Kasumi-1 (cell line): ENCODE measurements around the gene LMX1B.

ENCODE experiments used
- DNase-seq, 2 experiments: peaks; one replicate each; lab custom pipeline; 2025; lab: John Stamatoyannopoulos, UW

Gene LMX1B

GRCh38 chr9:126604059-126605055 is 9.4 kb upstream of the LMX1B start:
- DNase-seq: no peak

GRCh38 chr9:126605792-126606482 is 7.8 kb upstream of the LMX1B start:
- DNase-seq: no peak

- no peak for DNase-seq
Measured at GRCh38 chr9:126606483-126606870, 7.3 kb upstream of the LMX1B start.

- no peak for DNase-seq
Measured at GRCh38 chr9:126607086-126607485, 6.6 kb upstream of the LMX1B start.

GRCh38 chr9:126607731-126608130 is 6.0 kb upstream of the LMX1B start:
- no peak for DNase-seq

- no peak for DNase-seq
Measured at GRCh38 chr9:126608551-126608950, 5.2 kb upstream of the LMX1B start.

- no peak for DNase-seq
Measured at GRCh38 chr9:126609191-126609590, 4.5 kb upstream of the LMX1B start.

GRCh38 chr9:126609711-126610388 is 3.9 kb upstream of the LMX1B start:
- DNase-seq: no peak

GRCh38 chr9:126611193-126611591 is 2.5 kb upstream of the LMX1B start:
- no peak for DNase-seq

- peak; percentile 39 to 58 for DNase-seq
Measured at GRCh38 chr9:126611592-126612325, 2.0 kb upstream of the LMX1B start.

GRCh38 chr9:126612326-126612812 is 1.4 kb upstream of the LMX1B start:
- no peak for DNase-seq

- DNase-seq: no peak
Measured at GRCh38 chr9:126612813-126613641, 701 bp upstream of the LMX1B start.

GRCh38 chr9:126614088-126614454 is 343 bp downstream of the LMX1B start:
- DNase-seq: no peak

- DNase-seq: no peak
Measured at GRCh38 chr9:126614455-126615244, 922 bp downstream of the LMX1B start.

- no peak for DNase-seq
Measured at GRCh38 chr9:126615245-126615790, 1.6 kb downstream of the LMX1B start.

GRCh38 chr9:126615791-126616447 is 2.2 kb downstream of the LMX1B start:
- DNase-seq: no peak

- no peak for DNase-seq
Measured at GRCh38 chr9:126616521-126616976, 2.8 kb downstream of the LMX1B start.

- no peak for DNase-seq
Measured at GRCh38 chr9:126617003-126617822, 3.5 kb downstream of the LMX1B start.
